ENCODE data around the gene TMEM200A.

- TF ChIP-seq POLR2AphosphoS5 (IDR thresholded peaks at IDR 0.05): no peak
- TF ChIP-seq, protein P1, sequence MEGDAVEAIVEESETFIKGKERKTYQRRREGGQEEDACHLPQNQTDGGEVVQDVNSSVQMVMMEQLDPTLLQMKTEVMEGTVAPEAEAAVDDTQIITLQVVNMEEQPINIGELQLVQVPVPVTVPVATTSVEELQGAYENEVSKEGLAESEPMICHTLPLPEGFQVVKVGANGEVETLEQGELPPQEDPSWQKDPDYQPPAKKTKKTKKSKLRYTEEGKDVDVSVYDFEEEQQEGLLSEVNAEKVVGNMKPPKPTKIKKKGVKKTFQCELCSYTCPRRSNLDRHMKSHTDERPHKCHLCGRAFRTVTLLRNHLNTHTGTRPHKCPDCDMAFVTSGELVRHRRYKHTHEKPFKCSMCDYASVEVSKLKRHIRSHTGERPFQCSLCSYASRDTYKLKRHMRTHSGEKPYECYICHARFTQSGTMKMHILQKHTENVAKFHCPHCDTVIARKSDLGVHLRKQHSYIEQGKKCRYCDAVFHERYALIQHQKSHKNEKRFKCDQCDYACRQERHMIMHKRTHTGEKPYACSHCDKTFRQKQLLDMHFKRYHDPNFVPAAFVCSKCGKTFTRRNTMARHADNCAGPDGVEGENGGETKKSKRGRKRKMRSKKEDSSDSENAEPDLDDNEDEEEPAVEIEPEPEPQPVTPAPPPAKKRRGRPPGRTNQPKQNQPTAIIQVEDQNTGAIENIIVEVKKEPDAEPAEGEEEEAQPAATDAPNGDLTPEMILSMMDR (IDR thresholded peaks at IDR 0.05; ENCODE audit: poor library complexity, severe bottlenecking): no peak
Observed at GRCh38 chr6:130457605-130458004, 91.8 kb downstream of the TMEM200A start.

All from neural cell (in vitro differentiated cells).